Upper lobe of left lung (tissue), 6 donors: ENCODE data around the gene PODXL2. TPM values are rescaled to one million over a fixed set of nuclear protein-coding genes. Genes with fewer than 3 reads are reported as not detected.

ENCODE experiments used
- ATAC-seq, 2 donors: fragments of 200-7000 bp; cut with Tn5 transposase; one replicate each; pipeline ENCODE4 v1.9.1; 2022; ENCODE audit warnings: mild to moderate bottlenecking in 2 of 2, moderate library complexity in 2 of 2; ENCODE audit not compliant: low FRiP score in 2 of 2
- DNase-seq, 2 donors: peaks; one replicate each; pipeline ENCODE4 v3.0.0-alpha.2; 2019 to 2020
- H3K27ac ChIP-seq, 4 donors: fragments of 200-600 bp; sonication (generic); one replicate each; pipeline ENCODE4 v1.5.1; 2016 to 2019
- H3K27me3 ChIP-seq, 4 donors: fragments of 200-600 bp; sonication (generic); one replicate each; pipeline ENCODE4 v1.5.1; 2017 to 2019
- H3K36me3 ChIP-seq, 4 donors: fragments of 200-600 bp; sonication (generic); one replicate each; pipeline ENCODE4 v1.5.1; 2016 to 2019
- H3K4me1 ChIP-seq, 4 donors: fragments of 200-600 bp; sonication (generic); one replicate each; pipeline ENCODE4 v1.5.1; 2018 to 2019
- H3K4me3 ChIP-seq, 4 donors: fragments of 200-600 bp; sonication (generic); one replicate each; pipeline ENCODE4 v1.5.1; 2017 to 2019; ENCODE audit warnings: mild to moderate bottlenecking in 2 of 4, moderate library complexity in 1 of 4
- H3K9me3 ChIP-seq, 4 donors: fragments of 200-600 bp; sonication (generic); one replicate each; pipeline ENCODE4 v1.5.1; 2018 to 2019
- CTCF ChIP-seq, 6 experiments: fragments of 450-650 bp in 4 of 6; fragments of 200-600 bp in 2 of 6; sonication (generic) in 2 of 6; IDR thresholded peaks; one replicate each; pipeline ENCODE4 v1.5.1; 2016 to 2019; ENCODE audit warnings: antibody characterized with exemption in 6 of 6
- EP300 ChIP-seq, 4 donors: sonication (generic); formaldehyde crosslinking; IDR thresholded peaks; one replicate each; pipeline ENCODE4 v1.5.1; 2017; ENCODE audit warnings: antibody characterized with exemption in 4 of 4, control low read depth in 2 of 4
- POLR2A ChIP-seq, 4 donors: fragments of 450-650 bp; IDR thresholded peaks; one replicate each; pipeline ENCODE4 v1.5.1; 2016 to 2017; ENCODE audit warnings: antibody characterized with exemption in 4 of 4, mild to moderate bottlenecking in 2 of 4
- POLR2AphosphoS5 ChIP-seq, 2 donors: sonication (generic); formaldehyde crosslinking; IDR thresholded peaks; one replicate each; pipeline ENCODE4 v1.5.1; 2017; ENCODE audit warnings: antibody characterized with exemption in 2 of 2
- WGBS, 2 donors: methylation state at CpG; one replicate each; pipeline ENCODE4 v1.1.5; 2017 to 2018; 5-methylcytosine and 5-hydroxymethylcytosine counted together
- total RNA-seq, 6 donors: library from RNA; depleted of rRNA in 4 of 6; stranded (reverse); fragments of >200 nt in 4 of 6; gene quantifications; one replicate each; pipeline versions ENCODE4 v1.1.0 to v1.2.1, GENCODE V29; 2016 to 2021
- donor health status: DM: no; HTN: no; CAD: no; lungs with moderate emphysema.
- donor health status: DM: no; HTN: yes; CAD: no; lungs with severe emphysema.

PODXL2 gene
- total RNA-seq, 6 donors from 2014 or later: 1.0 to 5.1 (median 3.5) TPM

GRCh38 chr3:127718245-127718915 is 89.4 kb downstream of the PODXL2 start:
- H3K4me1 ChIP-seq: peaks cover 16 to 46% (median 30%) of the 10 kb centered on the region in 4 donors
- H3K4me3 ChIP-seq: no peak overlapping the region
- H3K9me3 ChIP-seq: no peaks in the 10 kb centered on the region
- no peak overlapping the region for H3K27ac ChIP-seq
- TF ChIP-seq EP300 (IDR thresholded peaks at IDR 0.05): no peak
- TF ChIP-seq CTCF (IDR thresholded peaks at IDR 0.05): no peak
- TF ChIP-seq POLR2AphosphoS5 (IDR thresholded peaks at IDR 0.05): no peak
- no peak for TF ChIP-seq POLR2A (IDR thresholded peaks at IDR 0.05)
- DNase-seq (no peak), ATAC-seq (no peak)
- peaks cover 0 to 9% (median 0%) of the 10 kb centered on the region in 4 donors for H3K36me3 ChIP-seq
- 93 to 96% methylated on average over 6 to 7 of the region's 7 CpGs for WGBS, 2 donors
- H3K27me3 ChIP-seq: no peaks in the 10 kb centered on the region

GRCh38 chr3:127718916-127719290 is 89.9 kb downstream of the PODXL2 start:
- Histone ChIP-seq H3K4me3 (no peak overlapping the region), H3K27me3 (no peaks in the 10 kb centered on the region), H3K36me3 (peaks cover 0 to 9% (median 0%) of the 10 kb centered on the region in 4 donors), H3K4me1 (peaks cover 14 to 42% (median 27%) of the 10 kb centered on the region in 4 donors), H3K27ac (no peak overlapping the region), H3K9me3 (no peaks in the 10 kb centered on the region)
- ATAC-seq (no peak), DNase-seq (no peak)
- TF ChIP-seq EP300 (IDR thresholded peaks at IDR 0.05) (no peak), CTCF (IDR thresholded peaks at IDR 0.05) (no peak), POLR2AphosphoS5 (IDR thresholded peaks at IDR 0.05) (no peak), POLR2A (IDR thresholded peaks at IDR 0.05) (no peak)
- WGBS, 2 donors: 80 to 81% methylated on average over 3 of the region's 3 CpGs

- Histone ChIP-seq H3K4me1 (peaks cover 9 to 37% (median 22%) of the 10 kb centered on the region in 4 donors), H3K36me3 (peaks cover 0 to 9% (median 0%) of the 10 kb centered on the region in 4 donors), H3K9me3 (no peaks in the 10 kb centered on the region), H3K27ac (no peak overlapping the region), H3K4me3 (no peak overlapping the region), H3K27me3 (no peaks in the 10 kb centered on the region)
- no peak for TF ChIP-seq POLR2AphosphoS5 (IDR thresholded peaks at IDR 0.05)
- no peak for TF ChIP-seq POLR2A (IDR thresholded peaks at IDR 0.05)
- no peak for TF ChIP-seq CTCF (IDR thresholded peaks at IDR 0.05)
- no peak for TF ChIP-seq EP300 (IDR thresholded peaks at IDR 0.05)
- 87 to 100% methylated on average over 8 of the region's 8 CpGs for WGBS, 2 donors
- ATAC-seq (no peak), DNase-seq (no peak)
Observed at GRCh38 chr3:127719369-127719768, 90.4 kb downstream of the PODXL2 start.

- TF ChIP-seq EP300 (IDR thresholded peaks at IDR 0.05) (no peak), POLR2A (IDR thresholded peaks at IDR 0.05) (no peak), POLR2AphosphoS5 (IDR thresholded peaks at IDR 0.05) (no peak), CTCF (IDR thresholded peaks at IDR 0.05) (no peak)
- Histone ChIP-seq H3K36me3 (peaks cover 0 to 9% (median 0%) of the 10 kb centered on the region in 4 donors), H3K4me1 (peaks cover 5 to 28% (median 18%) of the 10 kb centered on the region in 4 donors), H3K9me3 (no peaks in the 10 kb centered on the region), H3K27ac (peak overlapping the region in 1 of 4 donors; percentile 57), H3K4me3 (no peak overlapping the region), H3K27me3 (no peaks in the 10 kb centered on the region)
- no peak for DNase-seq
- no peak for ATAC-seq
- WGBS, 2 donors: 85 to 90% methylated on average over 13 to 15 of the region's 15 CpGs
Observed at GRCh38 chr3:127720161-127720823, 91.3 kb downstream of the PODXL2 start.
